HS-27A (cell line): ENCODE measurements around the gene HOXB3.
"Not testable (repeated sequence)": the region's sequence is repeated elsewhere in the genome, so short reads cannot be mapped to it uniquely, and the experiment has no call there.

Source experiments
- DNase-seq: peaks from one replicate; pipeline ENCODE4 v3.0.0-alpha.2; 2012; ENCODE audit warnings: low read depth, missing footprints

Gene HOXB3

GRCh38 chr17:48545539-48545938 lies 44.5 kb downstream of the HOXB3 start:
- no peak for DNase-seq

GRCh38 chr17:48545022-48545375 lies 45.0 kb downstream of the HOXB3 start, which contains the start of gene HOXB2:
TSS of gene HOXB2 (minus strand) at chr17:48545109. CDS start at chr17:48544911, 198 bp downstream.
- no peak for DNase-seq

GRCh38 chr17:48544349-48545021 lies 45.6 kb downstream of the HOXB3 start:
- no peak for DNase-seq

DNA sequence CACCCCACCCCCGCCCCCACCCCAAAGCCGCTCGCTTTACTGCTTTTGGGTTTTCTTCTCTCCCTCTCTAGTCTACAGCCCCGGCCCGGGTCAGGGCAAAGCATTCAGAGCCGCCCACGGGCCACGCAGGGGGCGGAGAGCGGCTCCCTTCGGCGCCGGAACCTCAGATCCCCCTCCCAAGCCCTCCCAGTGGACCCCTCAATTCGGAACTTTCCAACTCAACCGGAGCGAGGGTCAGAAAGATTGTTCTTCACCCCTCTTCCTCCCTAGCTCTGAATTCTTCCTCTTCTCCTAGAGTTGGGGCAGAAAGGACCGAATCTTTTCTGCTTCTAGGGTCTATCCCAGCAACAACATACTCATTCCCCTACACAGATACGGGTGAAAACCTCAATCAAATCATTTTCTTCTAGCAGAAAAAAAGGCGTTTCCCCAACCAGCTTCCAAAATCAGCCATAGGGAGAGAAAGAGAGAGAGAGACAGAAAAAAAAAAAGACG lies 46.1 kb downstream of the HOXB3 start:
- no peak for DNase-seq

- peak; percentile 66 for DNase-seq
These were observed 46.8 kb downstream of the HOXB3 start for GRCh38 chr17:48543107-48543853.

GRCh38 chr17:48542698-48543106 lies 47.3 kb downstream of the HOXB3 start:
- no peak for DNase-seq

- DNase-seq: no peak
These were observed 47.9 kb downstream of the HOXB3 start for GRCh38 chr17:48542114-48542656.

DNA sequence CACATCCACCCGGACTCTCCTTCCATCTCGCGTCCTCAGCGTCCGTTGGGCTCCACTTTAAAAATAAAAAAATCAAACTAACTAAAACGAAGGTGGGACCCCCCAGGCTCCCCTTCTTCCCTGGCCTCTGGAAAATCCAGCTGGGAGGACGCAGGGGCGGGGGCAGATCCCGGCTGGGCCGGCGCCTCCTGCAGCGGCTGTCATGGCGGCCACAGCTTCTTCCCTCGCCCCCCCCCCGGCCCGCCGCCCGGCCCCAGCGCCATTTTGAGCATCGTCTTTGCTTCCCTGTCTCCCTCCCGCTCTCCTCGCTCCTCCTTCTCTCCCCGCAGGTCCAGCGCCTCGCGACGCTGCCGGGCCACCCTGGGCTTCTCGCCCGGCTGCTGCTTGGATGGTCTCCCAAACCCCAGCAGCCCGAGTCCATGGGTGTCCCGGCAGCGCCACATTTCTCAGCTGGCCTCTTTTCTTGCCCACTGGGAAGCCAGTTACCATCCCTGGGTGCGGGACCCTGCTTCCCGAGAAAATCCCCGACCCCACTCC lies 48.4 kb downstream of the HOXB3 start:
- no peak for DNase-seq

DNA sequence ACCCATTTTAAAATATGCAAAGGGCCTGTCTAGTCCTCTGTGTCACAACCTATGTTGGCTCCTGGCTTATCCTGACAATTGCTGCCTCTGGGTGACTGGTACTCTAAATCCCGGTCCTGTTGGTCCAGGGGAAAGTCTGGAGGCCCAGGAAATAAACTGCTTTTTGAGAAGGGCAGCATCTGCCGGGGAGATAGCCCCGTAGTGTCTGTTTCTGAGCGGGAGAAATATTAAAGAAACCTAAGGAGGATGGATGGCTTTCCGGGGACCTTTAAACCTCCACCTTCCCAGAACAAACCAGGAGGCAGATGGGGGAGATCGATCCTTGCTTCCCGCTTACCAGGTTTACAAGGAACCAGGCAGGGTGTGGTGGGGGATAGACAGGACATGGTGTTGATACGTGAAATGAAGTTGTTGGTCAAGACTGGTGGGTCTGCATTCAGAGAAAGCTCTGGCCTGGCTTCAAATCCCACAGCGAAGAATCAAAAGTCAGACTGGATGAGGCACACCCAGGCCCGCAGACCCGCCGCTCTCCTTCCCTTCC lies 48.9 kb downstream of the HOXB3 start:
- DNase-seq: no peak

GRCh38 chr17:48540213-48540612 lies 49.8 kb downstream of the HOXB3 start:
- no peak for DNase-seq

DNA sequence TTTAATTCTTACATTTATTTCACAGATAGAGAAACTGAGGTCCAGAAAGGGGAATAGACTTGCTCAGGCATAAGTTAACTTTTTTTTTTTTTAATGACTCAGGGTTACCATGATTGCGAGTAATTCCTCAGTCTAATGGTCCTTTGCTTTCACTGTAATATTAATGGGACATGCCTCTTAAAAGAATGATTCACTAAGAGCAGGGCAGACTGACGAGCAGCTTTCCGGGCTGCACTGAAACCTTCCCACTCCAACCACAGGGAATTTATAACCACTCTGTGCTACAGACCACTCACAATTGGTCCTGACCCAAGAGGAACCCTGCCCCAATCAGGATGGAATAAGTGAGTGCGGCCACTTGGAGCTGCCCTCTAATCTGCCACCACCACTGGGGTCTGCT lies 50.9 kb downstream of the HOXB3 start:
- no peak for DNase-seq

DNA sequence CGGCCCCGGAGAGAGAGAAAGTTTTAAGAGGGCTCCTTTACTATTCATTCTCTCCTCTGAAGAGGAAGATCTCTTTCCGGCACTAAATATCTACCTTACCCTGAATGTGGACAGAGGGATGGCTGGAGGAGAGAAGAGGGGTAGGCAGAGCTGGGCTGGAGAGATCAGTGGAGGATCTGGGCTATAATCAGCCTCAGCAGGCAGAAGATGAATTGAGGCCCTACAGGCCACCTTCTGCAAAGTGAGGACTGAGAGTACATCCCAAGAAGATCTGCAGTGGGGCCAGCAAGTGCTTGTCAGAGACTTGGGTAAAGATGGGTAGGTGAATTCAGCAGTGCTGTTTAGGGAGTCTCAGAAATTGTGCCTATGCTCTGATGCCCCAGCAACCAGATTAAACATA lies 52.7 kb downstream of the HOXB3 start:
- no peak for DNase-seq

DNA sequence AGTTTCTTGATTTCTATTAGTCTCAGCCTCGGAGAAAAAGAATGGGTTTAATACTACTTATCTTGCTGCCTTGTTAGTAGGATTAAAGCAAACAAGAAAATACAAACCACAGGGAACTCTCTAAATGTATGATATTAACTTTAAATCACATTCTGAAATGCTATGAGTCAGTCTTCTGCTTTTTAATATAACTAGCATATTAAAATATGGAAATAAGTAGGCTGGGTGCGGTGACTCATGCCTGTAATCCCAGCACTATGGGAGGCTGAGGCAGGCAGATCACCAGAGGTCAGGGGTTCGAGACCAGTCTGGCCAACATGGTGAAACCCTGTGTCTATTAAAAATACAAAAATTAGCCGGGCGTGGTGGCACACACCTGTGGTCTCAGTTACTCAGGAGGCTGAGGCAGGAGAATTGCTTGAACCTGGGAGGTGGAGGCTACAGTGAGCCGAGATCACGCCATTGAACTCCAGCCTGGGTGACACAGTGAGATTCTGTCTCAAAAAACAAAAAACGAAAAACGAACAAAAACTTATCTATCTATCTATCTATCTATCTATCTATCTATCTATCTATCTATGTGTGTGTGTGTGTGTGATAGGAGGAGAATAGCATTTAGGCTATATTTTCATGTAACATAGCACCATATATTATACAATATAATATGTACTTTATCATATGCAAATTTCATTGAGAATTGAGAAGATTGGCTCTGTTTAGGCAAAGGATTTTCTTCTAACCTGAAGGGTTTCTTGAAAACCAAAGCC lies 54.1 kb downstream of the HOXB3 start:
- DNase-seq: not testable (repeated sequence)

DNA sequence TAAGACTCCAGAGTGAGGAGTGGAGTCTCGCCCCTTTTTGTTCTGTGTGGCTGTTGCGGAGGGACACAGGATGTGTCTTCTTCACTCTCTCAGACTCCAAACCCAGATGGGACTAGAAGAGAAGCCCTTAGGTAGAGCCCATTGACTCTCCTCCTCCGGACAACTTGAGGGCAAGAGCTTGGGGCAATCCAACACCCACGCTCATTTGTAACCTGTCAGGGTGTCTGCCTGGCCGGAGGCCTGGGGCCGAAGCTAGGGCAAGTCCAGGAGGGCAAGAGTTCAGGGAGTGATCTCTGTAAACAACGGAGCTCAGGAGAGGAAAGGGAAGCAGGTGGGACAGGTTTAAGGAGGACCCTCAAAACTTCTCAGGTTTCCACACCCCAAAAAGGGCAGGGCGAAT lies 57.8 kb downstream of the HOXB3 start:
- no peak for DNase-seq

DNA sequence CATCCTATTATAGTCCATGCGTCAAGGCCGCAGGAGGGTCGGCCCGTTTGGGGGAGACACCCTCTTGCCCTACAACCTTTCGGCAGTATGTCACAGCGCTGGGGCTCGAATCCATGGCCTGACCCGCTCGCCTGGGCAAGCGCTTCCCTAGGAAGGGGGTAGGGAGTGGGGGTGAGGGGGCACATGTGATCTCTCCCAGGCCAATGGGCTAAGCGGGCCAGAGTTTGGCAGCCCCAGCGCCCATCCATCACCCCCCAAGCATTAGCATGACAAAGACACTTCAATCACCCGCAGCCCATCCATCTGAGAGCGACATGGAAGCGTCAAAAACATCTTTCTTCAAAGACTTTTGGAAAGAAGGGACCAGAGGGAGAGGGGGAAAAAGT lies 59.2 kb downstream of the HOXB3 start, which contains the start of gene HOXB1:
TSS of gene HOXB1 (minus strand) at position 125 of the 386 bp plus-strand sequence. CDS start at position 18, 107 bp downstream.
- no peak for DNase-seq

GRCh38 chr17:48530208-48530886 lies 59.7 kb downstream of the HOXB3 start:
- DNase-seq: no peak

- no peak for DNase-seq
These were observed 60.4 kb downstream of the HOXB3 start for GRCh38 chr17:48529683-48530009.

DNA sequence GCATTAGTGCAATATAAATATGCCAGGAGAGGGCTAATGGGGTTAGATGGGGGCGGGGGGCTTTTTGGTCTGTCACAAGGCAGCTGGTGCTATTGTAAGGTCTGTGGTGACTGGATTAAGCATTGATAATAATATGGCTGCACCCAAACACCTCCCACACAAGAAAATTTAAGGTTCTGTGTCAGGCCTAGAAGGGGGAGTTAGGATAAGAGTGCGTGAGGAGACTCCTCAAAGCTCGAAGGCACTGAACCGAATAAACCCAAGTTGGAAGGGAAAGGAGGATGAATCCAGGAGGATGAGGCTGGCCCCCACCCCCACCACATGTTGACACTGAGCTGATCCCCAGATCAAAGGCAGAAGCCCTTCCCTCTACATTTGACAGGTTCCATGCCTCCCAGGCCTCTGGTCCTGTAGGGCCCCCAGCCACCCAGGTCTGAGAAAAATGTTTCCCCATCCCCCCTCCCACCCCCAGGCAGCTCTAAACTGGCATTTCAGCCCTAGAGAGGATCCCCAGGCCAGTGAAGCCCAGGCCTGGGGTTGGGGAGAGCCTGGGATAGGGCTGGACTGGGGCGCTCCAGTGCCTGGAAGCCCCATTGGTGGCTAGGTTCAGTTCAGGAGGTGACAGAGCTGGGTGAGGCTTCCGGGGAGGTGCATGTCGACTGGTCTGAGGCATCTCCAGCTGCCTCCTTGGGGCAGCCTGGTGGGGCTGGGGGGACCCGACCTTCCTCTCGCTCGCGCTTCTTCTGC lies 60.9 kb downstream of the HOXB3 start:
- no peak for DNase-seq

DNA sequence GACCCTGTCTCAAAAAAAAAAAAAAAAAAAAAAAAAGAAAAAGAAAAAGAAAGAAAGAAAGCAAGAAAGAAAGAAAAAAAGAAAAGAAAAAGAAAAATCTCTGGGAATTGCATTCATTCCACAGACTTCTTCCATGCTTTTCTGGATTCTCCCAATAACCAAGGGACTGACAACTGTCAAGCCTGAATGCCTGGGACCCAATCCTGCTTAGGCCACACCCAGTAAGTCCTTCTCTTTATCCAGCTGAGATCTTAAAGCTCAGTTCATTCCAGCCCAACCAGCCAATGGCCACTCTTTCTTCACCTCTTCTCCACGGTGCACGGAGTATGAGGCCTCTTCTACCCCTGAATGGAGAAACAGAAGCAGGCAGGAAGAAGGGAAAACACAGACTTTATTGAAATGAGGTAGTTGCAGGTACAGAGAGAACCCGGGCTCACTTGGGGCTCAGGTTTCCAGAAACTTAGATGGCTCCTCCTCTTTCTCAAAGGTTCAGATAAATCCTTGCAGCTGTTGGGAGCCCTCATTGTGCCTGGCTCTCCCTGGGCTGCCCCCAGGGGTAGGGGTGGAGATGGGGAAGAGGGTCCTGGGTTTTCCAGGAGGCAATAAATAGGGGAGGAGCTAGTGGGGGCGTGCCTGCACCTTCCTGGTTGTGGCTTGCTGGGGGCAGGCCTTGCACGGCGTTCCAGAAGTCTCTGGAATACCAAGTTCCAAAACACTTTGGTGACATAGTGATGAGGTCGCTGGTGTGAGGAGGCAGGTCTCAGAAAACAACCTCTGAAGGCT lies 61.7 kb downstream of the HOXB3 start:
- DNase-seq: no peak

GRCh38 chr17:48527547-48527932 lies 62.5 kb downstream of the HOXB3 start:
- no peak for DNase-seq
